Muscle of leg (tissue), 11 donors: Measurements from ENCODE around the gene MPIG6B. TPM values are rescaled to one million over a fixed set of nuclear protein-coding genes. Genes with fewer than 3 reads are reported as not detected.

ENCODE experiments used
- DNase-seq: peaks from one replicate; pipeline ENCODE4 v3.0.0; 2013
- H3K27ac ChIP-seq: one replicate; pipeline ENCODE4 v1.5.1; 2013; ENCODE audit warnings: mild to moderate bottlenecking, low read length, control low read depth
- H3K27me3 ChIP-seq: one replicate; pipeline ENCODE4 v1.6.1; 2013; ENCODE audit warnings: low read length; ENCODE audit not compliant: control insufficient read depth, insufficient read depth
- H3K36me3 ChIP-seq: one replicate; pipeline ENCODE4 v1.6.1; 2013; ENCODE audit warnings: low read length; ENCODE audit not compliant: control insufficient read depth, insufficient read depth
- H3K4me1 ChIP-seq: one replicate; pipeline ENCODE4 v1.6.1; 2013; ENCODE audit warnings: low read length; ENCODE audit not compliant: control insufficient read depth, insufficient read depth
- H3K4me3 ChIP-seq: one replicate; pipeline ENCODE4 v1.5.1; 2013; ENCODE audit warnings: low read length, control low read depth
- H3K9me3 ChIP-seq: replicated peaks from 2 replicates; pipeline ENCODE4 v1.6.1; 2013; ENCODE audit warnings: low read depth, low read length; ENCODE audit not compliant: control insufficient read depth
- whole genome bisulfite sequencing: methylation state at CpG from one replicate; pipeline ENCODE4 v1.1.5; 2013; ENCODE audit warnings: missing lambda C conversion rate; ENCODE audit not compliant: insufficient coverage; 5-methylcytosine and 5-hydroxymethylcytosine counted together
- polyA plus RNA-seq, 8 donors: library from polyadenylated mRNA; unstranded; fragments of 120-200 nt; gene quantifications; one replicate each; pipeline versions ENCODE4 v1.2.1 to v1.2.3, GENCODE V29; 2013; ENCODE audit warnings: inconsistent platforms in 1 of 8, low replicate concordance in 1 of 8; ENCODE audit not compliant: insufficient read length in 8 of 8, insufficient read depth in 1 of 8
- total RNA-seq: library from RNA; stranded (reverse); fragments of 120-200 nt; gene quantifications from one replicate; pipeline ENCODE4 v1.2.4, GENCODE V29; 2013

MPIG6B gene
- total and polyA plus RNA-seq, 9 donors: 0.09 to 1.2 (median 0.73) TPM

GRCh38 chr6:31765910-31766794, 43.0 kb downstream of the MPIG6B start:
- Histone ChIP-seq H3K27me3 (peaks cover 4% of the 10 kb centered on the region), H3K27ac (no peak overlapping the region), H3K4me1 (peaks cover 16% of the 10 kb centered on the region), H3K9me3 (no peaks in the 10 kb centered on the region), H3K4me3 (peak overlapping the region; percentile 11), H3K36me3 (peaks cover 14% of the 10 kb centered on the region)
- DNase-seq: peak; percentile 37
- WGBS: 27% methylated on average over 30 of the region's 42 CpGs

DNA sequence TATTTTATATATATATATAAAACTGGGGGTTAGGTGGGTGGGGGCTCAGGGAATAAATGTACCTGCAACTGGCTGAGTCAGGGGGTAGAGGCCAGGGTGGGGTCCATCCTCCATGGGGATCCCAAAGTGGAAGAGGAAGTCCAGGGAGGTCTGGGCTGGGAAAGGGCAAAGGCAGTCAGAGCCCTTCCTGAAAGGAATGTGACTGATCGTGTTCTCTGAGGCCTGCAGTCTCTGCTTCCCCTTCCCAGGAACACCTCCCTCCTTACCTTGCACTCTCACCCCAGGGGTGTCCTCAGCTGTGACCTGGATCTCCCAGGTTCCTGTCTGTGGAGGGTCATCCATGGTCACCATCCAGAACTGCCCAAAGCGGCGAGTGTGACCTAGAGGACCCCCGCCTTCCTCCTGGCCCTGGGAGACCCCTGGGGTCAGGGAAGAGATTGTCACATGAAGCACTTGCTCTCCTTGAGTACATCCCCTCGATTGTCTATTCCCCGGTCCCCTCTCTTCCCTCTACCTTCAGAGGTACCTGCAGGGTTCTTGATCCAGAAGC, 44.0 kb downstream of the MPIG6B start:
- H3K36me3 ChIP-seq: peaks cover 8% of the 10 kb centered on the region
- WGBS: no CpG with 5 or more reads among the region's 6 CpGs
- peaks cover 16% of the 10 kb centered on the region for H3K4me1 ChIP-seq
- H3K27me3 ChIP-seq: peaks cover 4% of the 10 kb centered on the region
- no peaks in the 10 kb centered on the region for H3K9me3 ChIP-seq
- no peak overlapping the region for H3K4me3 ChIP-seq
- DNase-seq: no peak
- H3K27ac ChIP-seq: no peak overlapping the region

- WGBS: 91% methylated on average over 7 of the region's 18 CpGs
- H3K4me3 ChIP-seq: no peak overlapping the region
- peaks cover 4% of the 10 kb centered on the region for H3K36me3 ChIP-seq
- no peak overlapping the region for H3K27ac ChIP-seq
- H3K4me1 ChIP-seq: peaks cover 7% of the 10 kb centered on the region
- peak; percentile 67 for DNase-seq
- H3K9me3 ChIP-seq: no peaks in the 10 kb centered on the region
- peaks cover 4% of the 10 kb centered on the region for H3K27me3 ChIP-seq
Measured at GRCh38 chr6:31768363-31769257, 45.4 kb downstream of the MPIG6B start.

- Histone ChIP-seq H3K27ac (no peak overlapping the region), H3K36me3 (no peaks in the 10 kb centered on the region), H3K27me3 (peaks cover 4% of the 10 kb centered on the region), H3K4me1 (peaks cover 7% of the 10 kb centered on the region), H3K4me3 (no peak overlapping the region), H3K9me3 (no peaks in the 10 kb centered on the region)
- 74% methylated on average over 5 of the region's 12 CpGs for WGBS
- DNase-seq: peak; percentile 35
Measured at GRCh38 chr6:31769684-31770371, 46.7 kb downstream of the MPIG6B start.

- Histone ChIP-seq H3K36me3 (no peaks in the 10 kb centered on the region), H3K27ac (no peak overlapping the region), H3K4me1 (peaks cover 7% of the 10 kb centered on the region), H3K27me3 (peaks cover 4% of the 10 kb centered on the region), H3K4me3 (no peak overlapping the region), H3K9me3 (no peaks in the 10 kb centered on the region)
- DNase-seq: no peak
- no CpG with 5 or more reads among the region's 2 CpGs for WGBS
Measured at GRCh38 chr6:31770860-31771259, 47.7 kb downstream of the MPIG6B start.

DNA sequence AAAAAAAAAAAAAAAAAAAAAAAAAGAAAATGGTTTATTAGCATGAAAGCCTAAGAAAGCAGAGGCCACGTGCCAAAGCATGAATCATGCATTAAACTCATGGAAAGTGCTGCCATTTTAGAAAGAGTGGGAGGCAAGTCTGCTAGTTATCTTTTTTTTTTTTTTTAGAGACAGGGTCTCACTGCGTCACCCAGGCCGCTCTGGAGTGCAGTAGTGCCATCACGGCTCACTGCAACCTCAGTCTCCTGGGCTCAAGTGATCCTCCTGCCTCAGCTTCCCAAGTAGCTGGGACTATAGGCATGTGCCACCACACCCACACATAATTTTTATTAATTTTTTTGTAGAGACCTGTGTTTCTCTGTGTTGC, 48.8 kb downstream of the MPIG6B start:
- no peak for DNase-seq
- Histone ChIP-seq H3K27ac (no peak overlapping the region), H3K4me3 (no peak overlapping the region), H3K36me3 (no peaks in the 10 kb centered on the region), H3K9me3 (no peaks in the 10 kb centered on the region), H3K27me3 (no peaks in the 10 kb centered on the region), H3K4me1 (peaks cover 5% of the 10 kb centered on the region)
- no CpG with 5 or more reads among the region's 4 CpGs for WGBS

GRCh38 chr6:31775184-31775583, 52.0 kb downstream of the MPIG6B start:
- Histone ChIP-seq H3K4me3 (no peak overlapping the region), H3K9me3 (no peaks in the 10 kb centered on the region), H3K27me3 (no peaks in the 10 kb centered on the region), H3K36me3 (peaks cover 28% of the 10 kb centered on the region), H3K27ac (no peak overlapping the region), H3K4me1 (peaks cover 12% of the 10 kb centered on the region)
- WGBS: 88% methylated on average over 1 of the region's 4 CpGs
- DNase-seq: no peak

- 86% methylated on average over 23 of the region's 32 CpGs for WGBS
Measured at GRCh38 chr6:31775633-31776484, 52.7 kb downstream of the MPIG6B start.

More at GRCh38 chr6:31775633-31776484, 52.7 kb downstream of the MPIG6B start:
- DNase-seq: no peak
- Histone ChIP-seq H3K4me1 (peaks cover 12% of the 10 kb centered on the region), H3K36me3 (peaks cover 35% of the 10 kb centered on the region), H3K27me3 (no peaks in the 10 kb centered on the region), H3K9me3 (no peaks in the 10 kb centered on the region), H3K27ac (no peak overlapping the region), H3K4me3 (no peak overlapping the region)
